WI38 (cell line): ENCODE data around the gene ACTR3.

Source experiments
- H3K4me3 ChIP-seq: 2 replicates; pipeline ENCODE4 v1.5.1; 2011; ENCODE audit warnings: low read depth, mild to moderate bottlenecking, control low read depth, low read length
- CTCF ChIP-seq: IDR thresholded peaks from 2 replicates; pipeline ENCODE4 v1.5.1; 2012; ENCODE audit warnings: low read depth, mild to moderate bottlenecking, control low read depth, low read length

The ACTR3 gene

GRCh38 chr2:114007436-114007835, 117.5 kb downstream of the ACTR3 start:
- H3K4me3 ChIP-seq, result no peak overlapping the region
- no peak for TF ChIP-seq CTCF

- no peak overlapping the region for H3K4me3 ChIP-seq
- no peak for TF ChIP-seq CTCF
Measured at GRCh38 chr2:114008720-114009119, 118.8 kb downstream of the ACTR3 start.

- TF ChIP-seq CTCF, result no peak
- no peak overlapping the region for H3K4me3 ChIP-seq
Measured at GRCh38 chr2:114009205-114009944, 119.5 kb downstream of the ACTR3 start.

- H3K4me3 ChIP-seq, result no peak overlapping the region
- no peak for TF ChIP-seq CTCF
Measured at GRCh38 chr2:114010001-114010400, 120.1 kb downstream of the ACTR3 start.

- TF ChIP-seq CTCF, result no peak
- H3K4me3 ChIP-seq, result no peak overlapping the region
Measured at GRCh38 chr2:114011713-114012112, 121.8 kb downstream of the ACTR3 start.
